ENCODE data around the gene RHOBTB3.

DNA sequence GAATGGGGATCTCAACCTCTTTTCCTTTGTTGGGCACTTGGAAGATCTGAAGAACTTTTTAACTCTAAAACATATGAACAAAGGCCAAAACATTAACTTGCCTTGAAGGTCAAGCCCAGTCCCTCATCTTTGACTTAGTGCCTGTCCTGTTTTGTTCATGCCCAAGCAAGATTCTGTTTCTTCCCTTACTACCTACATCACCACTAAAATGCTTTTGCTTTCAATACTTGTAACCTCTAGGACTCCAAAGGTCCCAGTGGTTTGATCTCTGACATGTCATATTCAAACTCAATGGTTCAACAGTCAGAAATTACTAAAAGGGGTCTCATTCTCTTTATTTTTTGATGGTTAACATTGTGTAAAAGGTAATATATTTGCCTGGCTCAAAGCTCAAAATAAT lies 67.4 kb downstream of the RHOBTB3 start:
- TF ChIP-seq YY1 (IDR thresholded peaks at IDR 0.05) (no peak), RXRA (IDR thresholded peaks at IDR 0.05) (no peak), SP1 (IDR thresholded peaks at IDR 0.05) (no peak), GABPA (IDR thresholded peaks at IDR 0.05 in 1 of 2, conservative IDR thresholded peaks at IDR 0.05 in 1 of 2) (no peak), EGR1 (IDR thresholded peaks at IDR 0.05; ENCODE audit: low read depth in 2 of 2) (no peak), NR2F2 (IDR thresholded peaks at IDR 0.05) (no peak), RAD21 (IDR thresholded peaks at IDR 0.05) (no peak), ZBTB33 (IDR thresholded peaks at IDR 0.05) (no peak), TAF1 (conservative IDR thresholded peaks at IDR 0.05) (no peak)
- TF ChIP-seq, protein P1, sequence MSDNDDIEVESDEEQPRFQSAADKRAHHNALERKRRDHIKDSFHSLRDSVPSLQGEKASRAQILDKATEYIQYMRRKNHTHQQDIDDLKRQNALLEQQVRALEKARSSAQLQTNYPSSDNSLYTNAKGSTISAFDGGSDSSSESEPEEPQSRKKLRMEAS (IDR thresholded peaks at IDR 0.05) = no peak
- TF ChIP-seq, protein P2, sequence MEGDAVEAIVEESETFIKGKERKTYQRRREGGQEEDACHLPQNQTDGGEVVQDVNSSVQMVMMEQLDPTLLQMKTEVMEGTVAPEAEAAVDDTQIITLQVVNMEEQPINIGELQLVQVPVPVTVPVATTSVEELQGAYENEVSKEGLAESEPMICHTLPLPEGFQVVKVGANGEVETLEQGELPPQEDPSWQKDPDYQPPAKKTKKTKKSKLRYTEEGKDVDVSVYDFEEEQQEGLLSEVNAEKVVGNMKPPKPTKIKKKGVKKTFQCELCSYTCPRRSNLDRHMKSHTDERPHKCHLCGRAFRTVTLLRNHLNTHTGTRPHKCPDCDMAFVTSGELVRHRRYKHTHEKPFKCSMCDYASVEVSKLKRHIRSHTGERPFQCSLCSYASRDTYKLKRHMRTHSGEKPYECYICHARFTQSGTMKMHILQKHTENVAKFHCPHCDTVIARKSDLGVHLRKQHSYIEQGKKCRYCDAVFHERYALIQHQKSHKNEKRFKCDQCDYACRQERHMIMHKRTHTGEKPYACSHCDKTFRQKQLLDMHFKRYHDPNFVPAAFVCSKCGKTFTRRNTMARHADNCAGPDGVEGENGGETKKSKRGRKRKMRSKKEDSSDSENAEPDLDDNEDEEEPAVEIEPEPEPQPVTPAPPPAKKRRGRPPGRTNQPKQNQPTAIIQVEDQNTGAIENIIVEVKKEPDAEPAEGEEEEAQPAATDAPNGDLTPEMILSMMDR (IDR thresholded peaks at IDR 0.05; ENCODE audit: low read depth, low read length, missing input control) = no peak
- TF ChIP-seq, protein P3, sequence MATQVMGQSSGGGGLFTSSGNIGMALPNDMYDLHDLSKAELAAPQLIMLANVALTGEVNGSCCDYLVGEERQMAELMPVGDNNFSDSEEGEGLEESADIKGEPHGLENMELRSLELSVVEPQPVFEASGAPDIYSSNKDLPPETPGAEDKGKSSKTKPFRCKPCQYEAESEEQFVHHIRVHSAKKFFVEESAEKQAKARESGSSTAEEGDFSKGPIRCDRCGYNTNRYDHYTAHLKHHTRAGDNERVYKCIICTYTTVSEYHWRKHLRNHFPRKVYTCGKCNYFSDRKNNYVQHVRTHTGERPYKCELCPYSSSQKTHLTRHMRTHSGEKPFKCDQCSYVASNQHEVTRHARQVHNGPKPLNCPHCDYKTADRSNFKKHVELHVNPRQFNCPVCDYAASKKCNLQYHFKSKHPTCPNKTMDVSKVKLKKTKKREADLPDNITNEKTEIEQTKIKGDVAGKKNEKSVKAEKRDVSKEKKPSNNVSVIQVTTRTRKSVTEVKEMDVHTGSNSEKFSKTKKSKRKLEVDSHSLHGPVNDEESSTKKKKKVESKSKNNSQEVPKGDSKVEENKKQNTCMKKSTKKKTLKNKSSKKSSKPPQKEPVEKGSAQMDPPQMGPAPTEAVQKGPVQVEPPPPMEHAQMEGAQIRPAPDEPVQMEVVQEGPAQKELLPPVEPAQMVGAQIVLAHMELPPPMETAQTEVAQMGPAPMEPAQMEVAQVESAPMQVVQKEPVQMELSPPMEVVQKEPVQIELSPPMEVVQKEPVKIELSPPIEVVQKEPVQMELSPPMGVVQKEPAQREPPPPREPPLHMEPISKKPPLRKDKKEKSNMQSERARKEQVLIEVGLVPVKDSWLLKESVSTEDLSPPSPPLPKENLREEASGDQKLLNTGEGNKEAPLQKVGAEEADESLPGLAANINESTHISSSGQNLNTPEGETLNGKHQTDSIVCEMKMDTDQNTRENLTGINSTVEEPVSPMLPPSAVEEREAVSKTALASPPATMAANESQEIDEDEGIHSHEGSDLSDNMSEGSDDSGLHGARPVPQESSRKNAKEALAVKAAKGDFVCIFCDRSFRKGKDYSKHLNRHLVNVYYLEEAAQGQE (IDR thresholded peaks at IDR 0.05) = no peak
